GM21447 (cell line): ENCODE results near the gene MBOAT1.
A peak's percentile ranks its signal among the peaks of the same experiment; 100 is the strongest.

Experiments used
- ATAC-seq: cut with Tn5 transposase; IDR thresholded peaks from one replicate; pipeline ENCODE4 v1.9.1; 2021; ENCODE audit not compliant: unreplicated experiment

The MBOAT1 gene

GRCh38 chr6:20058121-20058905 lies 154.0 kb downstream of the MBOAT1 start:
- ATAC-seq: no peak

- peak; percentile 60 for ATAC-seq
Observed at GRCh38 chr6:20056350-20056992, 155.8 kb downstream of the MBOAT1 start.

- ATAC-seq: no peak
Observed at GRCh38 chr6:20055916-20056315, 156.4 kb downstream of the MBOAT1 start.
